CD14-positive monocyte (primary cell): ENCODE data around the gene CHCHD10. TPM values are rescaled to one million over a fixed set of nuclear protein-coding genes. Genes with fewer than 3 reads are reported as not detected.

Source experiments
- DNase-seq, 3 donors: peaks; one replicate each; pipeline ENCODE4 v3.0.0-alpha.2; 2011 to 2022
- H2AFZ ChIP-seq: 2 replicates; pipeline ENCODE4 v1.6.0; 2012; ENCODE audit warnings: mild to moderate bottlenecking, low read depth, low read length, inconsistent platforms; ENCODE audit not compliant: insufficient read depth, poor library complexity, severe bottlenecking
- H3K27ac ChIP-seq, 2 donors: 1 replicate in 1 of 2; 2 replicates in 1 of 2; pipeline ENCODE4 v1.5.1; 2012 to 2013; ENCODE audit warnings: low read length in 2 of 2, control low read depth in 1 of 2, inconsistent platforms in 1 of 2, low read depth in 1 of 2, mild to moderate bottlenecking in 1 of 2
- H3K27me3 ChIP-seq, 2 donors: one replicate each; pipeline versions ENCODE4 v1.6.0 to v1.6.1; 2011 to 2013; ENCODE audit warnings: low read length in 2 of 2; ENCODE audit not compliant: control insufficient read depth in 2 of 2, insufficient read depth in 2 of 2
- H3K36me3 ChIP-seq, 2 donors: replicated peaks in 1 of 2; 1 replicate in 1 of 2; 2 replicates in 1 of 2; pipeline versions ENCODE4 v1.5.1 to v1.6.1; 2012 to 2013; ENCODE audit warnings: low read length in 2 of 2, control low read depth in 1 of 2, inconsistent platforms in 1 of 2, mild to moderate bottlenecking in 1 of 2; ENCODE audit not compliant: insufficient read depth in 2 of 2, control insufficient read depth in 1 of 2
- H3K4me1 ChIP-seq, 2 donors: 1 replicate in 1 of 2; 2 replicates in 1 of 2; pipeline versions ENCODE4 v1.5.1 to v1.6.1; 2012 to 2013; ENCODE audit warnings: low read length in 2 of 2, control low read depth in 1 of 2, inconsistent platforms in 1 of 2, mild to moderate bottlenecking in 1 of 2, moderate library complexity in 1 of 2; ENCODE audit not compliant: insufficient read depth in 2 of 2, control insufficient read depth in 1 of 2
- H3K4me2 ChIP-seq: replicated peaks from 2 replicates; pipeline ENCODE3; 2012; ENCODE audit warnings: low read length, moderate library complexity, mild to moderate bottlenecking; ENCODE audit not compliant: poor library complexity, severe bottlenecking; ENCODE audit errors: extremely low read depth
- H3K4me3 ChIP-seq, 3 experiments: fragments of 200-600 bp in 1 of 3; sonication (generic) in 1 of 3; replicated peaks in 1 of 3; 1 replicate in 2 of 3; 2 replicates in 1 of 3; pipeline ENCODE4 v1.5.1; 2011 to 2013; ENCODE audit warnings: low read length in 3 of 3, mild to moderate bottlenecking in 3 of 3, control low read depth in 2 of 3, low read depth in 2 of 3, inconsistent platforms in 1 of 3, moderate library complexity in 1 of 3
- H3K79me2 ChIP-seq: 2 replicates; pipeline ENCODE4 v1.6.0; 2012; ENCODE audit warnings: mild to moderate bottlenecking, control low read depth, inconsistent platforms, low read length, moderate library complexity; ENCODE audit not compliant: insufficient read depth
- H3K9ac ChIP-seq: 2 replicates; pipeline ENCODE4 v1.6.0; 2017; ENCODE audit warnings: low read length, mild to moderate bottlenecking; ENCODE audit not compliant: insufficient read depth, poor library complexity, severe bottlenecking
- H3K9me3 ChIP-seq, 2 donors: replicated peaks in 1 of 2; 1 replicate in 1 of 2; 2 replicates in 1 of 2; pipeline versions ENCODE4 v1.5.1 to v1.6.1; 2012 to 2013; ENCODE audit warnings: low read length in 2 of 2, control low read depth in 1 of 2; ENCODE audit not compliant: control insufficient read depth in 1 of 2, insufficient read depth in 1 of 2
- H4K20me1 ChIP-seq: 2 replicates; pipeline ENCODE4 v1.6.0; 2012; ENCODE audit warnings: mild to moderate bottlenecking, low read length, control low read depth, moderate library complexity; ENCODE audit not compliant: insufficient read depth
- H3K27ac Mint-ChIP-seq, 7 donors: one replicate each; pipeline ENCODE4 v1.8.0; 2020; ENCODE audit warnings: mild to moderate bottlenecking in 7 of 7, mixed read lengths in 7 of 7, moderate library complexity in 6 of 7, inconsistent platforms in 2 of 7
- H3K27me3 Mint-ChIP-seq, 3 donors: one replicate each; pipeline ENCODE4 v1.8.0; 2021 to 2022; ENCODE audit warnings: low read depth in 3 of 3, mild to moderate bottlenecking in 3 of 3, mixed read lengths in 3 of 3, moderate library complexity in 3 of 3, inconsistent platforms in 1 of 3
- H3K36me3 Mint-ChIP-seq, 2 donors: one replicate each; pipeline ENCODE4 v1.8.0; 2020; ENCODE audit warnings: mixed read lengths in 2 of 2, inconsistent platforms in 1 of 2, mild to moderate bottlenecking in 1 of 2
- H3K4me1 Mint-ChIP-seq: one replicate; pipeline ENCODE4 v1.8.0; 2020; ENCODE audit warnings: mild to moderate bottlenecking, mixed read lengths
- H3K4me3 Mint-ChIP-seq, 2 donors: one replicate each; pipeline ENCODE4 v1.8.0; 2020; ENCODE audit warnings: mild to moderate bottlenecking in 2 of 2, mixed read lengths in 2 of 2, moderate library complexity in 1 of 2
- H3K9me3 Mint-ChIP-seq, 7 donors: one replicate each; pipeline ENCODE4 v1.8.0; 2020 to 2022; ENCODE audit warnings: mixed read lengths in 7 of 7, mild to moderate bottlenecking in 6 of 7, moderate library complexity in 6 of 7, inconsistent platforms in 2 of 7
- CTCF ChIP-seq: fragments of 200-600 bp; IDR thresholded peaks from one replicate; pipeline ENCODE4 v1.8.0; 2022; ENCODE audit warnings: antibody characterized with exemption, mild to moderate bottlenecking
- WGBS: methylation state at CpG from one replicate; pipeline ENCODE4 v1.1.5; 2013; ENCODE audit warnings: missing lambda C conversion rate; ENCODE audit not compliant: insufficient coverage; 5-methylcytosine and 5-hydroxymethylcytosine counted together
- intact Hi-C, 2 donors: fragments of 100-400 bp; cut with micrococcal nuclease; formaldehyde crosslinking; loops; one replicate each; pipeline versions ENCODE4 v1.15.0 to v1.15.1; 2023
- polyA plus RNA-seq, 3 donors: library from polyadenylated mRNA; depleted of rRNA in 1 of 3; unstranded in 2 of 3; stranded (reverse) in 1 of 3; fragments of 300-500 nt in 2 of 3; fragments of >200 nt in 1 of 3; fragmentation: Illumina TruSeq in 2 of 3; gene quantifications; 1 replicate in 2 of 3; 2 replicates in 1 of 3; pipeline ENCODE4 v1.2.3, GENCODE V29; 2012 to 2021

Gene CHCHD10
- polyA plus RNA-seq, 3 donors: 15.3 to 46.7 (median 26.8) TPM

- intact Hi-C loops: no loop called here
- H3K4me2 ChIP-seq: no peak overlapping the region
Observed at GRCh38 chr22:23801886-23802377, 34.2 kb upstream of the CHCHD10 start.

GRCh38 chr22:23801238-23801821 is 33.6 kb upstream of the CHCHD10 start:
- Histone ChIP-seq H3K4me3 (no peak overlapping the region), H3K27me3 (no peaks in the 10 kb centered on the region), H3K9me3 (no peaks in the 10 kb centered on the region), H4K20me1 (no peaks in the 10 kb centered on the region), H3K79me2 (no peaks in the 10 kb centered on the region), H2AFZ (no peak overlapping the region), H3K27ac (peak overlapping the region in 1 of 2 donors; percentile 5), H3K4me2 (no peak overlapping the region), H3K36me3 (peaks cover 72 to 93% of the 10 kb centered on the region in 2 donors), H3K9ac (no peak overlapping the region), H3K4me1 (no peaks in the 10 kb centered on the region)
- intact Hi-C loops: no loop called here
- Mint-ChIP-seq H3K36me3 (peaks cover 78 to 97% of the 10 kb centered on the region in 2 donors), H3K27ac (peak overlapping the region in 1 of 7 donors; percentile 44), H3K9me3 (peaks cover 0 to 3% (median 0%) of the 10 kb centered on the region in 7 donors), H3K27me3 (peaks cover 0 to 2% (median 0%) of the 10 kb centered on the region in 3 donors), H3K4me1 (no peaks in the 10 kb centered on the region), H3K4me3 (no peak overlapping the region)
- 100% methylated on average over 7 of the region's 11 CpGs for WGBS
- DNase-seq: no peak
- TF ChIP-seq CTCF: no peak

More at GRCh38 chr22:23801886-23802377, 34.2 kb upstream of the CHCHD10 start:
- H3K9me3 ChIP-seq: no peaks in the 10 kb centered on the region
- H3K27me3 Mint-ChIP-seq: peaks cover 0 to 2% (median 0%) of the 10 kb centered on the region in 3 donors
- no peaks in the 10 kb centered on the region for H3K27me3 ChIP-seq
- no peaks in the 10 kb centered on the region for H3K4me1 ChIP-seq
- no peak for DNase-seq
- H3K36me3 Mint-ChIP-seq: peaks cover 76 to 97% of the 10 kb centered on the region in 2 donors
- 98% methylated on average over 8 of the region's 8 CpGs for WGBS
- H3K27ac Mint-ChIP-seq: peak overlapping the region in 3 of 7 donors; percentile 38 to 59 (median 57)
- peaks cover 73 to 94% of the 10 kb centered on the region in 2 donors for H3K36me3 ChIP-seq
- H3K9me3 Mint-ChIP-seq: no peaks in the 10 kb centered on the region
- H3K4me1 Mint-ChIP-seq: no peaks in the 10 kb centered on the region
- no peak for TF ChIP-seq CTCF
- H4K20me1 ChIP-seq: no peaks in the 10 kb centered on the region
- H3K4me3 Mint-ChIP-seq: no peak overlapping the region
- H2AFZ ChIP-seq: no peak overlapping the region
- no peak overlapping the region for H3K9ac ChIP-seq
- H3K27ac ChIP-seq: peak overlapping the region in 1 of 2 donors; percentile 5
- no peak overlapping the region for H3K4me3 ChIP-seq
- H3K79me2 ChIP-seq: no peaks in the 10 kb centered on the region
